ENCODE measurements around the gene GRHL3. TPM values are rescaled to one million over a fixed set of nuclear protein-coding genes. Genes with fewer than 3 reads are reported as not detected.

Gene GRHL3
- total RNA-seq, 1 donor from 2014 or later: not detected

DNA sequence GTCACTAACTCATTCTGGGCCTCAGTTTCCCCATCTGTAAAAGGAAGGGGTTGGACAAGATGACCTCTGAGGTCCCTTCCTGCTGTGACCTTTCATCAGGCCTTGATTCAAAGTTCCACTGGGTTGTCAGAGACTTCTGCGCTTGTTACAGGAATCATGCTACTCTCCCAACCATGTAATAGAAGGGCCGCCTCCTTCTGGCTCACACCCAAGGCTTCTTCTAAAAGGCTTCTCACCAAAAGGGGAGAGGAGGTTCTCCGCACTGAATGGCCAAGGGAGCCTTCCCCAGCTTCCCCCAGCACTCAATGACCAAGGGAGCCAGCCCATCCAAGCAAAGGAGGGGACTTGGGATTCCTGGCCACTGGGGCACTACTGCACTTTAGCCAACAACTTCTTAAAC, 42.7 kb downstream of the GRHL3 start:
- no peak overlapping the region for H3K27ac Mint-ChIP-seq
- no peaks in the 10 kb centered on the region for H3K9me3 Mint-ChIP-seq
- DNase-seq (ENCODE audit: low spot score): no peak
- intact Hi-C loops (cut with micrococcal nuclease): no loop called here
- H3K4me3 Mint-ChIP-seq: no peak overlapping the region
- H3K36me3 Mint-ChIP-seq (ENCODE audit: low read depth): peaks cover 4% of the 10 kb centered on the region
- H3K27me3 Mint-ChIP-seq (ENCODE audit: insufficient read depth): no peaks in the 10 kb centered on the region
- H3K4me1 Mint-ChIP-seq (ENCODE audit: low read depth): peaks cover 40% of the 10 kb centered on the region

GRCh38 chr1:24362396-24362795, 43.2 kb downstream of the GRHL3 start:
- DNase-seq (ENCODE audit: low spot score): no peak
- peaks cover 40% of the 10 kb centered on the region for H3K4me1 Mint-ChIP-seq (ENCODE audit: low read depth)
- no peak overlapping the region for H3K27ac Mint-ChIP-seq
- H3K9me3 Mint-ChIP-seq: no peaks in the 10 kb centered on the region
- intact Hi-C loops (cut with micrococcal nuclease): no loop called here
- H3K4me3 Mint-ChIP-seq: no peak overlapping the region
- no peaks in the 10 kb centered on the region for H3K27me3 Mint-ChIP-seq (ENCODE audit: insufficient read depth)
- H3K36me3 Mint-ChIP-seq (ENCODE audit: low read depth): peaks cover 6% of the 10 kb centered on the region

GRCh38 chr1:24362982-24363614, 43.9 kb downstream of the GRHL3 start:
- Mint-ChIP-seq H3K4me3 (no peak overlapping the region), H3K27ac (no peak overlapping the region), H3K36me3 (ENCODE audit: low read depth) (peaks cover 4% of the 10 kb centered on the region), H3K27me3 (ENCODE audit: insufficient read depth) (no peaks in the 10 kb centered on the region), H3K4me1 (ENCODE audit: low read depth) (peaks cover 40% of the 10 kb centered on the region), H3K9me3 (no peaks in the 10 kb centered on the region)
- intact Hi-C loops (cut with micrococcal nuclease): no loop called here
- DNase-seq (ENCODE audit: low spot score): no peak

DNA sequence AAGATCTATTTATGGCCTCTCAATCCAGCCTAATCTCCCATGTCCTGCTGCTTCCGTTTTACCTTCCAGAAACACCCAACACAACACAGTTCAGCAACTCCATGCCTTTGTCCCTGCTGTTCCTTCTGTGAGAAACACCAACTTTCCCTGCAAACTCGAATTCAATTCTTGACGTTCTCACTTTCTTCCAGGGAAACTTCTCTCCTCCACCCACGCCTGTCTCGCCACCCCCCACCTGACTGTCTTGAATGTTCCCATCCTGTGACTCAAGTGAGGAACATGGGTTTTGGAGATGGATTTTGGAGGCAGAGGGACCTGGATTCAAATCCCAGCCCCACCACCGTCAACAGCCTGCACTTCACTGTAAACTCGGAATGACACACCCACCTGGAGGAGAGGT, 44.8 kb downstream of the GRHL3 start:
- no peaks in the 10 kb centered on the region for H3K27me3 Mint-ChIP-seq (ENCODE audit: insufficient read depth)
- intact Hi-C loops (cut with micrococcal nuclease): no loop called here
- DNase-seq (ENCODE audit: low spot score): no peak
- no peak overlapping the region for H3K27ac Mint-ChIP-seq
- peaks cover 4% of the 10 kb centered on the region for H3K36me3 Mint-ChIP-seq (ENCODE audit: low read depth)
- no peaks in the 10 kb centered on the region for H3K9me3 Mint-ChIP-seq
- H3K4me1 Mint-ChIP-seq (ENCODE audit: low read depth): peaks cover 40% of the 10 kb centered on the region
- H3K4me3 Mint-ChIP-seq: no peak overlapping the region

DNA sequence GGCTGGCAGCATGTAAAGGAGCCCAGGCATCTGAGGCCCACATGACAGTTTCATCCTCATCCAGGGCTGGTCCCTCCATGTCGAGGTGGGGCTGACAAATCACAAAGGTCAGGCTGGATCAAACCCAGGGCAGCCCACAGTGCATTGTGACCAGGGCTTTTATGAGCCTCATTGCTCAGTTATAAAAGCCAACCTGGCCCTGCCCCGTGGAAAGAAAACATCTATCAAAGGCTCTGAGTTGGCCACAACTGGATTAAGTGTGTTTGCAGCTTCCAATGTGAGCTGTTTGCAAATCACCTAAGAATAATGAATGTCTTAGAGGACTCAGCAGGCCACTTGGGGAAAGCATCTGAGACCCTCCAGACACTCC, 45.4 kb downstream of the GRHL3 start:
- Mint-ChIP-seq H3K27ac (no peak overlapping the region), H3K27me3 (ENCODE audit: insufficient read depth) (no peaks in the 10 kb centered on the region), H3K4me1 (ENCODE audit: low read depth) (peaks cover 40% of the 10 kb centered on the region), H3K9me3 (no peaks in the 10 kb centered on the region), H3K36me3 (ENCODE audit: low read depth) (peaks cover 4% of the 10 kb centered on the region), H3K4me3 (no peak overlapping the region)
- no peak for DNase-seq (ENCODE audit: low spot score)
- intact Hi-C loops (cut with micrococcal nuclease): no loop called here

- intact Hi-C loops (cut with micrococcal nuclease): loop anchor here (1.0 kb wide), 3 partner anchors 14 to 43 kb away; no protein-coding TSS in a partner anchor
Observed at GRCh38 chr1:24364975-24365678, 46.0 kb downstream of the GRHL3 start.

GRCh38 chr1:24366707-24367106, 47.5 kb downstream of the GRHL3 start:
- DNase-seq (ENCODE audit: low spot score): no peak
- H3K4me1 Mint-ChIP-seq (ENCODE audit: low read depth): peaks cover 40% of the 10 kb centered on the region
- H3K27me3 Mint-ChIP-seq (ENCODE audit: insufficient read depth): no peaks in the 10 kb centered on the region
- H3K27ac Mint-ChIP-seq: no peak overlapping the region
- no peaks in the 10 kb centered on the region for H3K9me3 Mint-ChIP-seq
- H3K36me3 Mint-ChIP-seq (ENCODE audit: low read depth): peaks cover 4% of the 10 kb centered on the region
- intact Hi-C loops (cut with micrococcal nuclease): no loop called here
- H3K4me3 Mint-ChIP-seq: no peak overlapping the region

More at GRCh38 chr1:24364975-24365678, 46.0 kb downstream of the GRHL3 start:
- Mint-ChIP-seq H3K27me3 (ENCODE audit: insufficient read depth) (no peaks in the 10 kb centered on the region), H3K36me3 (ENCODE audit: low read depth) (peaks cover 4% of the 10 kb centered on the region), H3K4me1 (ENCODE audit: low read depth) (peaks cover 40% of the 10 kb centered on the region), H3K4me3 (peak overlapping the region; percentile 39), H3K27ac (peak overlapping the region; percentile 73), H3K9me3 (no peaks in the 10 kb centered on the region)
- DNase-seq (ENCODE audit: low spot score): peak; percentile 38

GRCh38 chr1:24369199-24369598, 50.0 kb downstream of the GRHL3 start:
- peaks cover 31% of the 10 kb centered on the region for H3K4me1 Mint-ChIP-seq (ENCODE audit: low read depth)
- peaks cover 2% of the 10 kb centered on the region for H3K36me3 Mint-ChIP-seq (ENCODE audit: low read depth)
- no peak overlapping the region for H3K4me3 Mint-ChIP-seq
- intact Hi-C loops (cut with micrococcal nuclease): no loop called here
- no peaks in the 10 kb centered on the region for H3K27me3 Mint-ChIP-seq (ENCODE audit: insufficient read depth)
- DNase-seq (ENCODE audit: low spot score): no peak
- no peak overlapping the region for H3K27ac Mint-ChIP-seq
- H3K9me3 Mint-ChIP-seq: no peaks in the 10 kb centered on the region

DNA sequence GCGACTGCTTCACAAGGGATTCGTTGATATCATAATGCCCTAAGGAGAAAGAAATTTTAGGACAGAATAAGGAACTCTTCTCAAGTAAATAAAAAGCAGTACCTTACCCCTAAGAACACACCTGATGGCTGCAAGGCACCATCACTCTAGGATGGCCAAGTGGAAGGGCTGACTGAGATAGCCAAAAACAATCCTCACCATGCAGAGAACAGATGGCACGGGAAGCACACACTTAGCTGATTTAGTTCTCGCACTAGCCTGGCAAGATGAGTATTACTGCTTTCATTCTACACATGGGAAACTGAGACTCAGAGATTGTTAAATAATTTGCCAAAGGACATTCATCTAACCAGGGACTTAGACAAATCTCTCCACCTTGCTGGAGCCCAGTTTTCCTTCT, 50.6 kb downstream of the GRHL3 start:
- no peak overlapping the region for H3K27ac Mint-ChIP-seq
- H3K9me3 Mint-ChIP-seq: no peaks in the 10 kb centered on the region

GRCh38 chr1:24373044-24373443, 53.9 kb downstream of the GRHL3 start:
- Mint-ChIP-seq H3K27me3 (ENCODE audit: insufficient read depth) (no peaks in the 10 kb centered on the region), H3K4me3 (no peak overlapping the region), H3K27ac (no peak overlapping the region), H3K4me1 (ENCODE audit: low read depth) (peaks cover 5% of the 10 kb centered on the region), H3K9me3 (no peaks in the 10 kb centered on the region), H3K36me3 (ENCODE audit: low read depth) (peaks cover 2% of the 10 kb centered on the region)
- intact Hi-C loops (cut with micrococcal nuclease): no loop called here
- DNase-seq (ENCODE audit: low spot score): no peak

More for the DNA sequence above, 50.6 kb downstream of the GRHL3 start:
- no peak overlapping the region for H3K4me3 Mint-ChIP-seq
- peaks cover 2% of the 10 kb centered on the region for H3K36me3 Mint-ChIP-seq (ENCODE audit: low read depth)
- DNase-seq (ENCODE audit: low spot score): no peak
- peaks cover 25% of the 10 kb centered on the region for H3K4me1 Mint-ChIP-seq (ENCODE audit: low read depth)
- intact Hi-C loops (cut with micrococcal nuclease): no loop called here
- no peaks in the 10 kb centered on the region for H3K27me3 Mint-ChIP-seq (ENCODE audit: insufficient read depth)

- Mint-ChIP-seq H3K27ac (no peak overlapping the region), H3K9me3 (no peaks in the 10 kb centered on the region), H3K27me3 (ENCODE audit: insufficient read depth) (no peaks in the 10 kb centered on the region), H3K4me3 (no peak overlapping the region), H3K36me3 (ENCODE audit: low read depth) (peaks cover 2% of the 10 kb centered on the region), H3K4me1 (ENCODE audit: low read depth) (peaks cover 5% of the 10 kb centered on the region)
- intact Hi-C loops (cut with micrococcal nuclease): no loop called here
- no peak for DNase-seq (ENCODE audit: low spot score)
Observed at GRCh38 chr1:24373710-24374109, 54.6 kb downstream of the GRHL3 start.

DNA sequence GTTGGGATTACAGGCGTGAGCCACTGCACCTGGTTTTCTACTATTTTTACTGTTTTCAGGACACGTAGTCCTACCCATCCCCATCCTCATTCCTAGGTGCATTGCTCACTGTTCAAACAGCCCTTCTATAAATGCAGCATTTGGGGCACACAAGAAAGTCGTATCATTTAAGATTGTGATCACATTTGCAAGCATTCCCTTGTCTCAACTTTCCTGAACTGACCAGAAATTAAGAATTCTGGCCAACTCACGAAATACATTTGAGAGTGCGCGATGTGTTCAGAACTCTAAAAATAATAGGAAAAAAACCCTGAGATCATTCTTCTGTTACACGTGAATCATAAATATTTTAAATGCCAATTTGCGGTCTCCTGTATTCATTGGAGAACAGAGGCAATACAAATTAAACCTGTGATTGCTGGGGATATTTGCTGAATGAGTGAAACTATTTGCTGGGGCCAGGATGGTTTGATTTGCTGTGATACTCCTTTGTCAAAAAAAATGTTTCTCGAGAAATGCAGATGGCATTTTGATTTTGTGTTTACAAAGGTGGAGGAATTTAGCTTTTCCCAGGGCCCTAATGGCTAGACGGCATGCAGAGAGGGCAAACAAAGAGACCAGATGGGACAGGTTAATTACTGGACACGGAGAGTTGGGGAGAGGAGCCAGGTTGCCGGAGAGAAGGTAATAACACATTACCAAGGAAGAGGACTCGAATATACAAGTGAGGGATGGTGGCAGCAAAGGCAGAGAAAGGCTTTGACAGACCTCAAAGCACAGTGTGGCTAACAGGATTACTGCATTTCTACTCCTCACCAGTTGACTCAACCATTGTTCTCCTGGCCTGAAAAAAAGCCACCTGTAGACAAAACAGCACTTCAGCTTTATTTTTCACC, 56.0 kb downstream of the GRHL3 start:
- intact Hi-C loops (cut with micrococcal nuclease): no loop called here
- H3K9me3 Mint-ChIP-seq: no peaks in the 10 kb centered on the region
- DNase-seq (ENCODE audit: low spot score): no peak
- peaks cover 5% of the 10 kb centered on the region for H3K36me3 Mint-ChIP-seq (ENCODE audit: low read depth)
- H3K27ac Mint-ChIP-seq: no peak overlapping the region
- no peak overlapping the region for H3K4me3 Mint-ChIP-seq
- peaks cover 5% of the 10 kb centered on the region for H3K4me1 Mint-ChIP-seq (ENCODE audit: low read depth)
- no peaks in the 10 kb centered on the region for H3K27me3 Mint-ChIP-seq (ENCODE audit: insufficient read depth)
